Measurements from ENCODE around the gene GRPEL1.
"Not testable (repeated sequence)": the region's sequence is repeated elsewhere in the genome, so short reads cannot be mapped to it uniquely, and the experiment has no call there.

The GRPEL1 gene

GRCh38 chr4:7067452-7068278 lies at the start of gene GRPEL1:
Gene GRPEL1 (minus strand): TSS chr4:7068064. CDS start chr4:7068032, 32 bp downstream.
- DNase-seq = peak; percentile 98

- no peak for DNase-seq
Observed at GRCh38 chr4:7116705-7117104, 48.8 kb upstream of the GRPEL1 start.

- DNase-seq = no peak
Observed at GRCh38 chr4:7115557-7116340, 47.9 kb upstream of the GRPEL1 start.

- no peak for DNase-seq
Observed at GRCh38 chr4:7112656-7113055, 44.8 kb upstream of the GRPEL1 start.

- no peak for DNase-seq
Observed at GRCh38 chr4:7111441-7111840, 43.6 kb upstream of the GRPEL1 start.

- no peak for DNase-seq
Observed at GRCh38 chr4:7110546-7110945, 42.7 kb upstream of the GRPEL1 start.

GRCh38 chr4:7109169-7109568 lies 41.3 kb upstream of the GRPEL1 start:
- no peak for DNase-seq

- DNase-seq = no peak
Observed at GRCh38 chr4:7108660-7109059, 40.8 kb upstream of the GRPEL1 start.

GRCh38 chr4:7108046-7108625 lies 40.3 kb upstream of the GRPEL1 start:
- no peak for DNase-seq

GRCh38 chr4:7107166-7107905 lies 39.5 kb upstream of the GRPEL1 start:
- DNase-seq = no peak

GRCh38 chr4:7105276-7105675 lies 37.4 kb upstream of the GRPEL1 start:
- no peak for DNase-seq

- no peak for DNase-seq
Observed at GRCh38 chr4:7104366-7105031, 36.6 kb upstream of the GRPEL1 start.

GRCh38 chr4:7103607-7104365 lies 35.9 kb upstream of the GRPEL1 start:
- DNase-seq = no peak

GRCh38 chr4:7103031-7103606 lies 35.3 kb upstream of the GRPEL1 start:
- DNase-seq = peak; percentile 65

- DNase-seq = not testable (repeated sequence)
Observed at GRCh38 chr4:7102516-7102909, 34.6 kb upstream of the GRPEL1 start.

- DNase-seq = peak; percentile 64
Observed at GRCh38 chr4:7101692-7102515, 34.0 kb upstream of the GRPEL1 start.

- no peak for DNase-seq
Observed at GRCh38 chr4:7096236-7096635, 28.4 kb upstream of the GRPEL1 start.

GRCh38 chr4:7095611-7096155 lies 27.8 kb upstream of the GRPEL1 start:
- DNase-seq = no peak

GRCh38 chr4:7094916-7095315 lies 27.1 kb upstream of the GRPEL1 start:
- DNase-seq = no peak

- DNase-seq = no peak
Observed at GRCh38 chr4:7092026-7092425, 24.2 kb upstream of the GRPEL1 start.
